Measurements from ENCODE around the gene ANKLE1. TPM values are rescaled to one million over a fixed set of nuclear protein-coding genes. Genes with fewer than 3 reads are reported as not detected.

Gene ANKLE1
- total RNA-seq, 1 donor from 2014 or later, result 0.53 TPM

- Histone ChIP-seq H3K4me3 (ENCODE audit: low read depth, low read length) (no peak overlapping the region), H3K36me3 (ENCODE audit: control insufficient read depth, insufficient read depth, low read length) (no peaks in the 10 kb centered on the region), H3K27me3 (ENCODE audit: control insufficient read depth, insufficient read depth, low read length) (no peaks in the 10 kb centered on the region)
- TF ChIP-seq CTCF (IDR thresholded peaks at IDR 0.05; ENCODE audit: insufficient read depth, low read length, severe bottlenecking), result no peak
- no peak for DNase-seq (ENCODE audit: low read depth)
- no peak for FAIRE-seq
These were observed 4.6 kb downstream of the ANKLE1 start for GRCh38 chr19:17286263-17286662.

DNA sequence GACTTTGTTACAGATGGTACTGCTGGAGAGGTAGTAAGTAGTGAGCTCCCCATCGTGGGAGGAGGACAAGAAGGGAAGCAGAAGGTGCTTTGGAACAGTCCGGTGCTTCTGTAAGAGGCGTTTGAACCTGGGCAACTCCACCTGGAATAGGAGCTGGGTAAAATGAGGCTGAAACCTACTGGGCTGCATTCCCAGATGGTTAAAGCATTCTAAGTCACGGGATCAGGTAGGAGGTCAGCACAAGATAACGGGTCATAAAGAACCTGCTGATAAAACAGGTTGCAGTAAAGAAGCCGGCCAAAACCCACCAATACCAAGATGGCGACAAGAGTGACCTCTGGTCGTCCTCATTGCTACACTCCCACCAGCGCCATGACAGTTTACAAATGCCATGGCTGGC, 5.1 kb downstream of the ANKLE1 start:
- FAIRE-seq (no peak), DNase-seq (ENCODE audit: low read depth) (no peak)
- no peaks in the 10 kb centered on the region for H3K36me3 ChIP-seq (ENCODE audit: control insufficient read depth, insufficient read depth, low read length)
- H3K27me3 ChIP-seq (ENCODE audit: control insufficient read depth, insufficient read depth, low read length), result no peaks in the 10 kb centered on the region
- no peak overlapping the region for H3K4me3 ChIP-seq (ENCODE audit: low read depth, low read length)
- no peak for TF ChIP-seq CTCF (IDR thresholded peaks at IDR 0.05; ENCODE audit: insufficient read depth, low read length, severe bottlenecking)

- no peak for FAIRE-seq
- no peak overlapping the region for H3K4me3 ChIP-seq (ENCODE audit: low read depth, low read length)
- no peaks in the 10 kb centered on the region for H3K27me3 ChIP-seq (ENCODE audit: control insufficient read depth, insufficient read depth, low read length)
- H3K36me3 ChIP-seq (ENCODE audit: control insufficient read depth, insufficient read depth, low read length), result peaks cover under 1% of the 10 kb centered on the region
- DNase-seq (ENCODE audit: low read depth), result peak; percentile 57
- no peak for TF ChIP-seq CTCF (IDR thresholded peaks at IDR 0.05; ENCODE audit: insufficient read depth, low read length, severe bottlenecking)
These were observed 7.8 kb downstream of the ANKLE1 start for GRCh38 chr19:17289489-17289888.

DNA sequence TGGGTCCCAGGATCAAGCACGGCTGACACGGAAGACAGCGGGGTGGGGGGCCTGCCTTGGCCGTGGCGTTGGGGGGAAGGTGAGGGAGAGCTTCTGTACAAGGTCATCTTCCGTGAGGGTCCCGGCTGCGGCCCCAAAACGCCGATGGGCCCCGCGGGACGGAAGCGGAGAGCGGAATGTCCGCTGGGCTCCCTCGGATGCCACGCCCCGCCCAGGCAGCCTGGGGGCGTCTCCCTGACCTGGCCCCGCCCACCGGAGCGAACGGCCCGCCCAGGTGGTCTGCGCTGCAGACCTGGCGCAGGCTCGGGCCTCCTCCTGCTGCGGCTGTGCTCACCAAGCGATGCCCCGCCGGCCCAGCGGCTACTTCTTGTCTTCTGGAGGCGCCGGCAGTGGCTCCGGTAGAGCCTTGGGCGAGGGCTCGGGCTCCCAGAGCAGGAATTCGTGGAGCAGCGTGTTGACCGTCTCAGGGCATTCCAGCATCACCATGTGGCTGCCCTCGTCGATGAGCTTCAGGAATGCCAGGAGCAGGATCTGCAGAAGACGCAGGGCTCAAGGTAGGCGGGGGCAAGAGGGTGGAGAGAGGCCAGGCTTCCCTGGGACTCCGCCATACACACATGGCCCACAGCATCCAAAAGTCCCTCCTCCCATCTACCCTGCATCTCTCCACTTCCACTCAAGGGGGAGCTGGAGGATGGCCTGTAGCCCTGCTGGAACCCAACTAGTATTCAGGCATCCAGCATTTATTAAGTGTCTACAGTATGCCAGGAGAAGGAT, 10.8 kb downstream of the ANKLE1 start:
- peak; percentile 79 for TF ChIP-seq CTCF (IDR thresholded peaks at IDR 0.05; ENCODE audit: insufficient read depth, low read length, severe bottlenecking)
- peak; percentile 81 for DNase-seq (ENCODE audit: low read depth)
- FAIRE-seq, result no peak

DNA sequence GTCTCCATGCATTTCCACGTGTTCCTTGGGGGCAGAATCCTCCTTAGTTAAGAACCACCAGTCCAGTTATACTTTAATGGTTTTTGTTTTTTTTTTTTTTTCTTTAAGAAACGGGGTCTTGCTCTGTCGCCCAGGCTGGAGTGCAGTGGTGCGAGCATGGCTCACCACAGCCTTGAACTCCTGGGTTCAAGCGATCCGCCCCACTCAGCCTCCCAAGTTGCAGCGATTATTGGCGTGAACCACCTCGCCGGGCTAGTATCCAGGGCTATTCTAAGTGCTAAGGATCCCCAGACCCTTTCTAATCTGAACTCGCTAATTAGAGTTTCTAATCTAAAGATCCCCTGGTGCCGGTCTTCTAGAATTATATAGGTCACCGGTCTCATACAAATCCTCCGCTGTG, 11.9 kb downstream of the ANKLE1 start:
- no peak for FAIRE-seq
- Histone ChIP-seq H3K27me3 (ENCODE audit: control insufficient read depth, insufficient read depth, low read length) (no peaks in the 10 kb centered on the region), H3K4me3 (ENCODE audit: low read depth, low read length) (no peak overlapping the region), H3K36me3 (ENCODE audit: control insufficient read depth, insufficient read depth, low read length) (peaks cover 2% of the 10 kb centered on the region)
- no peak for TF ChIP-seq CTCF (IDR thresholded peaks at IDR 0.05; ENCODE audit: insufficient read depth, low read length, severe bottlenecking)
- no peak for DNase-seq (ENCODE audit: low read depth)

More for the DNA sequence above, 10.8 kb downstream of the ANKLE1 start:
- H3K4me3 ChIP-seq (ENCODE audit: low read depth, low read length), result peak overlapping the region; percentile 46
- peaks cover 2% of the 10 kb centered on the region for H3K36me3 ChIP-seq (ENCODE audit: control insufficient read depth, insufficient read depth, low read length)
- H3K27me3 ChIP-seq (ENCODE audit: control insufficient read depth, insufficient read depth, low read length), result no peaks in the 10 kb centered on the region
